Lower lobe of right lung (tissue), 2 donors: ENCODE data around the gene RRM1. TPM values are rescaled to one million over a fixed set of nuclear protein-coding genes. Genes with fewer than 3 reads are reported as not detected.
"Not testable (repeated sequence)": the region's sequence is repeated elsewhere in the genome, so short reads cannot be mapped to it uniquely, and the experiment has no call there.

Experiments used
- ATAC-seq, 2 donors: fragments of 200-7000 bp; cut with Tn5 transposase; one replicate each; pipeline ENCODE4 v1.9.1; 2020 to 2022; ENCODE audit warnings: mild to moderate bottlenecking in 2 of 2, moderate library complexity in 2 of 2
- DNase-seq: peaks from one replicate; pipeline ENCODE4 v3.0.0-alpha.2; 2020
- H3K27ac ChIP-seq: fragments of 200-600 bp; one replicate; pipeline ENCODE4 v1.8.0; 2022
- H3K27me3 ChIP-seq: fragments of 200-600 bp; one replicate; pipeline ENCODE4 v1.8.0; 2022; ENCODE audit warnings: low read depth
- H3K36me3 ChIP-seq: fragments of 200-600 bp; one replicate; pipeline ENCODE4 v1.8.0; 2022; ENCODE audit warnings: mild to moderate bottlenecking
- H3K4me1 ChIP-seq: fragments of 200-600 bp; one replicate; pipeline ENCODE4 v1.8.0; 2022
- H3K4me3 ChIP-seq: fragments of 200-600 bp; one replicate; pipeline ENCODE4 v1.8.0; 2022; ENCODE audit warnings: mild to moderate bottlenecking
- H3K9me3 ChIP-seq: fragments of 200-600 bp; one replicate; pipeline ENCODE4 v1.8.0; 2022
- CTCF ChIP-seq: fragments of 200-600 bp; IDR thresholded peaks from one replicate; pipeline ENCODE4 v1.8.0; 2022; ENCODE audit warnings: antibody characterized with exemption, mild to moderate bottlenecking
- intact Hi-C: fragments of 100-400 bp; cut with DNase I; formaldehyde crosslinking; loops from one replicate; pipeline ENCODE4 v1.11.0; 2022
- total RNA-seq: library from RNA; stranded (reverse); fragmentation: NEBNext Ultra II Directional; extraction: Animal tissue kit (Norgen Biotek cat#: 25700); gene quantifications from one replicate; pipeline ENCODE4 v1.2.1, GENCODE V29; 2021
- donor health status: DM: no; HTN: yes; CAD: no; lungs with severe emphysema.

RRM1 gene
- total RNA-seq, 1 donor from 2014 or later: 23.7 TPM

GRCh38 chr11:4161305-4161704 lies 66.7 kb downstream of the RRM1 start:
- Histone ChIP-seq H3K27ac (no peak overlapping the region), H3K9me3 (no peaks in the 10 kb centered on the region), H3K27me3 (no peaks in the 10 kb centered on the region), H3K4me1 (no peaks in the 10 kb centered on the region), H3K4me3 (no peak overlapping the region), H3K36me3 (no peaks in the 10 kb centered on the region)
- no peak for TF ChIP-seq CTCF
- intact Hi-C loops: no loop called here
- DNase-seq: no peak
- no peak for ATAC-seq

- H3K4me3 ChIP-seq: no peak overlapping the region
- H3K27me3 ChIP-seq: no peaks in the 10 kb centered on the region
- no peaks in the 10 kb centered on the region for H3K9me3 ChIP-seq
- ATAC-seq (no peak), DNase-seq (no peak)
- H3K36me3 ChIP-seq: no peaks in the 10 kb centered on the region
- no peak overlapping the region for H3K27ac ChIP-seq
- no peak for TF ChIP-seq CTCF
- no peaks in the 10 kb centered on the region for H3K4me1 ChIP-seq
- intact Hi-C loops: no loop called here
Observed at GRCh38 chr11:4164884-4165590, 70.4 kb downstream of the RRM1 start.

DNA sequence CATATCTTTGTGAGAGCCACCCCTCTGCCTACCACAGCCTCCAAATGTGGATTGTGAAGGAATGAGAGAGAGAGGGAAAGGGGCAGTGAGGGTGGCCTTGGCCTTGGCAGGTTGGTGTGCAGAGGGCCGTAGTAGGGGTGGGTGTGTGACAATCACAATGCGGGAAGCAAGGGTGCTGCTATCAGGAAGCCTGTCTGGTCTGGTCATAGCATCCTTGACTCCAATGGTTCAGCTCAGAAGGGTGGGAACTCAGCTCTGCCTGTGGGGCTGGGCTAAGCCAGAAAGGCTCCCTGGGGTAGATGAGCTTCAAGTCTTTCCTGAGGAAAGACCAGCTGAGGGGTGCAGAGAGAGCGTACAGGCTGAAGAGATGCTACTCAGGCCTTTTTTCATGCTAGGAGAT lies 72.7 kb downstream of the RRM1 start:
- Histone ChIP-seq H3K36me3 (no peaks in the 10 kb centered on the region), H3K27ac (no peak overlapping the region), H3K27me3 (no peaks in the 10 kb centered on the region), H3K4me3 (no peak overlapping the region), H3K9me3 (no peaks in the 10 kb centered on the region), H3K4me1 (no peaks in the 10 kb centered on the region)
- TF ChIP-seq CTCF: no peak
- DNase-seq (no peak), ATAC-seq (no peak)
- intact Hi-C loops: no loop called here

DNA sequence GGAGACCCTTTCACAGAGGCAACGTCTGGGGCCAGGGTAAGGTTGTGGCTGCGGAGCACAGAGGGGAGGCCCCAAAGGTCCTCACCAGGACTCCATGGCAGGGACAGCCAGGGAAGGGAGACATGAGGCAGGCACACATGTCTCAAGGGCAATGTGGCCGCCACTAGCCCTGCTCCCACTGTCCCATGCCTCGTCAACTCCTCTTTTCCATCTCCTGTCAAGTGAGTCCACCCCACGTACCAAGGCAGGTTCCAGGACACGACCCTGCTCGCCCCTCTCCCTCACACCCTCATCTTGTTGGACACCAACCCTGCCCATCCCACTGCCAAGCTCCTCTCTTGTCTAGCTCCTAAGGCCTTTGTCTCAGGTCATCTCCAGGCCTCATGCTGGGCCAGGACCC lies 73.2 kb downstream of the RRM1 start:
- H3K9me3 ChIP-seq: no peaks in the 10 kb centered on the region
- H3K4me3 ChIP-seq: no peak overlapping the region
- no peaks in the 10 kb centered on the region for H3K27me3 ChIP-seq
- H3K4me1 ChIP-seq: no peaks in the 10 kb centered on the region
- intact Hi-C loops: no loop called here
- ATAC-seq (peak in 1 of 2 donors; percentile 25), DNase-seq (no peak)
- no peak for TF ChIP-seq CTCF
- H3K36me3 ChIP-seq: no peaks in the 10 kb centered on the region
- H3K27ac ChIP-seq: no peak overlapping the region

GRCh38 chr11:4175620-4176350 lies 81.2 kb downstream of the RRM1 start:
- H3K4me3 ChIP-seq, ATAC-seq, H3K9me3 ChIP-seq, DNase-seq, H3K36me3 ChIP-seq, intact Hi-C loops, H3K27ac ChIP-seq, H3K27me3 ChIP-seq, H3K4me1 ChIP-seq: not testable (repeated sequence)
